Fibroblast of skin of right quadriceps (primary cell): ENCODE measurements around the gene IL15.
A peak's percentile ranks its signal among the peaks of the same experiment; 100 is the strongest.
"Not testable (repeated sequence)": the region's sequence is repeated elsewhere in the genome, so short reads cannot be mapped to it uniquely, and the experiment has no call there.

ENCODE experiments used
- DNase-seq: peaks from one replicate; pipeline ENCODE4 v3.0.0-alpha.2; 2013

Gene IL15

DNA sequence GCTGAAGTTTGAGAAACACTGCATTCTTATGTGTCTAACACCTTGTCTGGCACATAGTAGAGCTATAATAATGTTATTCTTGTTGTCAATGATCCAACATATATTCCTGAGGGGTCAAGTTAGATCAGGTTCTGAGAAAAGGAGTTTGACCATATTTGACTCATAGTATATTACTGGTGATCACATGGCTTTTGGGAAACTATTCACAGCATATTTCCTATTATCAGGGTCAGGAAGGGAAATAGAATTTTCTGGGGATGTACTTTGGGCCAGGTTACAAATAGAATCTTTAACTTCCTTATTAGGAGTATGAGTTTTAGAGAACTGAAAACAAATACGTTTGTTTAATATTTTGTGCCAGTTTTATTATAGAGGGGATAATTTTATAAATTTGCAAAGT lies 11.6 kb downstream of the IL15 start:
- no peak for DNase-seq

GRCh38 chr4:141652161-141652778 lies 15.9 kb downstream of the IL15 start:
- DNase-seq: peak; percentile 35

- DNase-seq: no peak
These were observed 17.7 kb downstream of the IL15 start for GRCh38 chr4:141654098-141654497.

DNA sequence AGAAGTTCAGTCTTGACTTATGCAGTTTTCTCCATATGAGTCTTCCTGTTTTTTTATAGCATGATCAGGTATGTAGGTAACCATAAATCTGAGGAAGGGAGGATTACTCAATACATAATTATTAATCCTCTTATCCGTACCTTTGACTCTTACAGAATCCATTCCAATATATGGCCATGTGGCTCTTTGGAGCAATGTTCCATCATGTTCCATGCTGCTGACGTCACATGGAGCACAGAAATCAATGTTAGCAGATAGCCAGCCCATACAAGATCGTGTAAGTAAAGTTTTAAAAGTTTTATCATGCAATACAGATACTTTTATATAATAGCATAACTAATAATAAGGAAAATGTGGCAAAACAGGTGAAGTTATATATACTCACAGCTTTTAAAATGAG lies 19.6 kb downstream of the IL15 start:
- no peak for DNase-seq

DNA sequence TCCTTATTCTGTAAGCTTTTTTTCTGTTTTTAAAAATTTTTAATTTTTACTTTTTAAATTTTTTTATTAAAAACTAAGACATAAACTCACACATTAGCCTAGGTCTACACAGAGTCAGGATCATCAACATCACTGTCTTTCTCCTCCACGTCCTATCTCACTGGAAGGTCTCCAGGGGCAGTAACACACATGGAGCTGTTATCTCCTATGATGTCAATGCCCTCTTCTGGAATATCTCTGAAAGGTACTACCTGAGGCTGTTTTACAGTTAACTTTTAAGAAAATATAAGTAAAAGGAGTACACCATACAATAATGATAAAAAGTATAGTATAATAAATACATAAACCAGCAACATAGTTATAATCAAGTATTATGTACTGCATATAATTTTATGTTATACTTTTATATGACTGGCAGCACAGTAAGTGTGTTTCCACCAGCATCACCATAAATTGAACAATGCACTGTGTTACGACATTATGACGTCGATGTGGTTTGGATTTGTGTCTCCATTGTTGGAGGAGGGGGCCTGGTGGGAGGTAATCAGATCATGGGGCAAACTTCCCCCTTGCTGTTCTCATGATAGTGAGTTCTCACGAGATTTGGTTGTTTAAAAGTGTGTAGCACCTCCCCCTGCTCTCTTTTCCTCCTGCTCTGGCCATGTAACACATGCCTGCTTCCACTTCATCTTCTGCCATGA lies 21.3 kb downstream of the IL15 start:
- DNase-seq: no peak

DNA sequence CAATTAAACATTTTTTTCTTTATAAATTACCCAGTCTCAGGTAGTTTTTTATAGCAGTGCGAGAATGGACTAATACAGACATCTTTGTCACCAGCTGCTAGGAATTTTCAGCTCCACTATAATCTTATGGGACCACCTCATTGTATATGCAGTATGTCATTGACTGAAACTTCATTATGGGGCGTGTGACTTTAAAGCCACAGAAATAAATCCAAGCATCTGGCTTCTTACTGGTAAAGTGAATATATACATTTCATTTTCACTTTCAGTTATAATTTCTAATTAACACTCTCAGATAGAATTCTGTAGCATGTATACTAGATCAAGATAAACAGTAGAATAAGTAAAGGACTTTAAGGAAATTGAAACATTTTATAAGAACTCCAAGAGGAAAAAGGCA lies 21.9 kb downstream of the IL15 start:
- no peak for DNase-seq

DNA sequence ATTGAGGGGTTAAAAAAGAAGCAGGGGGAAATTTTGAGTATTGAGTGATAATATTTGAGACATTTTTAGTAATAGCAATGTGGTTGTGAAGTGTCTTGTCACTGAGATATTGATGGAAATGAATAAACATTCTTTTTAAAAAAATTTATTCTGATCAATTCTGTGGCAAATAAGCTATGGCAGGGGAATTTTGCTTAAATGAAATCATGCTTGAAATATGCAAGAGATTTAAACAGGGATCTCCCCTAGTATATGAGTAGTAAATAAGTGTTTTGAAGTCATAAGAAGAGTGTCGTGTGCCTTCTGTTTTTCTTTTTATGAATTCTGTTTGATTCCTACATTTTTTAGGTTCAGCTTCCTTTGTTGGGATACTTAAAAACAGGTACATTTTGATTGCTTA lies 23.2 kb downstream of the IL15 start:
- no peak for DNase-seq

DNA sequence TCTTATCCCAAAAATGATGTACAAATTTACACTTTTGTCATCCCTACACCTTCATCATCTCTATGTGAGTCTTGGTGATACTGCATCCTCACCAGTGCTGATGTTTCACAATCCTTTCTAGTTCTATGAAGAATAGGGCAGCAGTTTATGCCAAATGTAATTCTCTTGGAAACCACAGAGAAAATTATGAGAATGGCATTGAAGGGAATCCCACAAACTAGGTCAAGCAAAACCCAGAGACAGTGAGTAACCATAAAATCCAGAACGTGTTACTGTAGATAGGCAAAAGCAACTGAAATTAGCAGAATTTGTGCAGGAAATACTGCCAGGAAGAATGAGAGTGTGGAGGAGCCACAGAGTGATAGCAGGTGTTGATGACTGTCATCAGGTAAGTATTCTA lies 24.5 kb downstream of the IL15 start:
- no peak for DNase-seq

DNA sequence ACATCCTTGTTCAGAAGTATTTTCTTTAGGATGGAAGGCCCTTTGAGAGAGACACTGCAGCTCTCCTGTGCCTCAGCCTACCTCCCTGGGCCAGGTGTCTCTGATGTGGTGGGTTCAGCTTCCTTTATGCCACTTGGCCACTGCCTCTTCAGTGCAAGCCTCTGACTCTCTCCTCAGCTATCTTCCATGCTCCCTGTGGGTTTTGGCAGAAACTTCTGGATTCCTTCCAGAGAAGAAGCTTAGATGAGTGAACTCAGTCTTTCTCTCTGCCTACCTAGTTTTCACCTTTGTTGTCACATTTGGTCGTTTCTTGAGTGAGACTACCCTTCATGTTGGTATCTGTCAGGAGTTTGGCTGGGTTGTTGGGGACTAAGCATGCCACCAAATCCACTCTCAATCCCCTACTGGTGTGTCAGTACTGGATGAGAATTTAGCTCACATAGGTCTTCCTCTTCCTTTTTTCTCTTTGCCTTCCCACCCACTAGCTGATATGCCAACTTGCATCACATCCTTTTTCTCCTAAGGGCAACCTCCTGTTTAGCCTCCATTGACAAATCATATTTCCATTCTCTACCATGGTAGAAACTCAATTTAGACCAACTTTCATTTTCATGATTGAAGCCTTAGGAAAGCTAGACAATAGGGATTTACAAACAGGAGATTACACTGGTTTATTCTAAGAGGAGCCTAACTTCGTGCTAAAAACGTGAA lies 32.0 kb downstream of the IL15 start:
- peak; percentile 14 for DNase-seq

DNA sequence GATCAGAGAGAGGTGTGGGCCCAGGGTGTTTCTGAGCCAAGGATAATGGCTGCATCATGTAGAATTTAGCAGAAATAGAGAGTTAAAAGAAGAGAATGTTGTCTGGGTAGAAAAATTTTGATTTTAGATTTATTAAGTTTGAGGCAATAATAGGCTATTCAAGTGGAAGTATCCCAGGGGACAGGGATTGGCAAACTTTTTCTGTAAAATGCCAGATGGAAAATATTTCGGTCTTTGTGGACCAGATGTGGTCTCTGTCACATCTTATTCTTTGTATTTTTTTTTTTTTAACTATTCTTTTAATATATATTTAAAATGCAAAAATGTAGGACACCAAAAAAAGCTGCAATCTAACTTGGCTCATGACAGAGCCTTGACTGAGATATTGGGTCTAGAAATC lies 33.1 kb downstream of the IL15 start:
- DNase-seq: no peak

DNA sequence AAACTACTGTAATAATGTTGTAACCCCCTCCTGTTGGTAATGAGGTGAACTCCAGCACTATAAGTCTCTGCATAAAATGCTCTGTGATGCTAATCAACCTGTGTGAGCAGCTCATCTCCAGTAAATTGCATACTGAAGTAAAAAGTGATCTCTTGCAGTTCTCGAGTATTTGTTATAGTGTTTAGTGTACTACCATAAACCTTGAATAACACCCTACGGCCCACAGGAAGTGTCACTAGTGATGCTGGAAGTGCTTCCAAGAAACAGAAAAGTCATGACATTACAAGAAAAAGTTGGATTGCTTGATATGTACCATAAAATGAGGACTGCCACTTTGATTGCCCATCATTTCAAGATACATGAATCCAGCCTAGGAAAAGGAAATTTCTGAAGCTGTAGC lies 39.0 kb downstream of the IL15 start:
- no peak for DNase-seq

- DNase-seq: no peak
These were observed 39.8 kb downstream of the IL15 start for GRCh38 chr4:141676087-141676670.

- no peak for DNase-seq
These were observed 43.7 kb downstream of the IL15 start for GRCh38 chr4:141680060-141680459.

GRCh38 chr4:141684785-141685184 lies 48.4 kb downstream of the IL15 start:
- peak; percentile 41 for DNase-seq

DNA sequence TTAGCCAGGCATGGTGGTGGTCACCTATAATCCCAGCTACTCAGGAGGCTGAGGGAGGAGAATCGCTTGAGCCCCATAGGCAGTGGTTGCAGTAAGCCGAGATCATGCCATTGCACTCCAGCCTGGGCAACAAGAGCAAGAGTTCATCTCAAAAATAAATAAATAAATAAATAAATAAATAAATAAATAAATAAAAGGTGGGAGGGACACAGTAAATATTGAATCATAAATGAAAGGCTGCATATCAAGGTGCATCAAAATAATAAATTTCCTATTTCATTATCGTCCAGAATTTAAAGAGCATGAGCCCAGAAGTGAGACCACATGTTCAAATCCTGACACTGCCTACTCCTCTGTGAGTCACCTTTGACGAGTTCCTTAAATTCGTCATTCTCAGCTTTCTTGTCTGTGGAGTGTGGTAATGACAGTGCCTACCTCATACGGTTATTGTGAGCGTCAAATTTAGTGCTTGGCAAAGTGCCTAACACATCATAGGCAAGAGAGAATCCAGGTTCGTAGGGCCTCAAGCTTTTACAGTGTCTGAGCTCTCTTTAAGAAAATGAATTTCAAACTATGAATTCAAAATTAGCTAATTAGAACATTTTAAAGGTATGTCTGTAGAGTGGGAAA lies 49.9 kb downstream of the IL15 start:
- DNase-seq: peak; percentile 59

GRCh38 chr4:141686879-141687278 lies 50.5 kb downstream of the IL15 start:
- DNase-seq: peak; percentile 11

DNA sequence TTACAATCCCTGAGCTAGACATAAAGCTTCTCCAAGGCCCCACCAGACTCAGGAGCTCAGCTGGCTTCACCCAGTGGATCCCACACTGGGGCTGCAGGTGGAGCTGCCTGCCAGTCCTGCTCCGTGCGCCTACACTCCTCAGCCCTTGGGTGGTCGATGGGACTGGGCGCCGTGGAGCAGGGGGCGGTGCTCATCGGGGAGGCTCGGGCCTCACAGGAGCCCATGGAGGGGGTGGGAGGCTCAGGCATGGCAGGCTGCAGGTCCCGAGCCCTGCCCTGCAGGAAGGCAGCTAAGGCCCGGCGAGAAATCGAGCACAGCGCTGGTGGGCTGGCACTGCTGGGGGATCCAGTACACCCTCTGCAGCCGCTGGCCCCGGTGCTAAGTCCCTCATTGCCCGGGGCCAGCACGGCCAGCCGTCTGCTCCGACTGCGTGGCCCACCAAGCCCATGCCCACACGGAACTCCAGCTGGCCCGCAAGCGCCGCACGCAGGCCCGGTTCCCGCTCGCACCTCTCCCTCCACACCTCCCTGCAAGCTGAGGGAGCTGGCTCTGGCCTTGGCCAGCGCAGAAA lies 53.4 kb downstream of the IL15 start:
- not testable (repeated sequence) for DNase-seq

DNA sequence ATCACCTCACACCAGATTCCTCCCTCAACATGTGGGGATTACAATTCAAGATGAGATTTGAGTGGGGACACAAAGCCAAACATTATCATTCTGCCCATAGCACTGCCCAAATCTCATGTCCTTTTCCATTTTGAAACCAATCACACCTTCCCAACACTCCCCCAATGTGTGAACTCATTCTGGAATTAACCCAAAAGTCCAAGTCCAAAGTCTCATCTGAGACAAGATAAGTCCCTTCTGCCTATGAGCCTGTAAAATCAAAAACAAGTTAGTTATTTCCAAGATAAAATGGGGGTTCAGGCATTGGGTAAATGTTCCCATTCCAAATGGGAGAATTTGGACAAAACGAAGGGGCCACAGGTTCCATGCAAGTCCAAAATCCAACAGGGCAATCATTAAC lies 54.9 kb downstream of the IL15 start:
- not testable (repeated sequence) for DNase-seq

- DNase-seq: no peak
These were observed 55.7 kb downstream of the IL15 start for GRCh38 chr4:141692081-141692480.

DNA sequence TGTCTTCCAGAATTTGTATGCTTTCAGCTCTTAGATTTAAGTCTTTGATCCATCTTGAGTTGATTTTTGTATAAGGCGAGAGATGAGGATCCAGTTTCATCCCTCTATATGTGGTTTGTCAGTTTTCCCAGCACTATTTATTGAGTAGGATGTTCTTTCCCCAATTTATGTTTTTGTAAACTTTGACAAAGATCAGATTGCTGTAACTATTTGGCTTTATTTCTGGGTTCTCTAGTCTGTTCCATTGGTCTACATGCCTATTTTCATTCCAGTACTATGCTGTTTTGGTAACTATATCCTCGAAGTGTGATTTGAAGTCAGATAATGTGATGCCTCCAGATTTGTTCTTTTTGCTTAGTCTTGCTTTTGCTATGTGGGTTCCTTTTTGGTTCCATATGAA lies 60.7 kb downstream of the IL15 start:
- no peak for DNase-seq

GRCh38 chr4:141702472-141703182 lies 66.2 kb downstream of the IL15 start:
- DNase-seq: no peak

DNA sequence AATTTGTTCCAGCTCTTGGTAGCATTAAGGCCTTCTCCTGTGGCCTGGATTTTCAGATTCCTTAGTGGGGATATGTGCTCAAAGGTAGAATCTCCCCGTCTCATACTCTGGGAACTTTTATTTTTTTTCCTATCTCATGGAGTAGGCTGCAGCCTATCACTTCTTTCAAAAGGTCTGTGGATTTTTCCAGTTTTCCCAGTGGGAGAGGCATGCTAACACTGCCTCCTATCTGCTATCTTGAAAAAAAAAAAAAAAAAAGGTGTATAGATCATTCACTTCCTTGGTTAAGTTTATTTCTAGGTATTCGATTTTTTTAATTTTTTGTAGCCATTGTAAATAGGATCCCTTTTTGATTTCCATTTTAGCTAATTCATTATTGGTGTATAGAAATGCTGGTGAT lies 67.1 kb downstream of the IL15 start:
- DNase-seq: no peak
